PC-3 (cell line): ENCODE data around the gene RAB23.

Experiments
- EZH2phosphoT487 ChIP-seq: fragments of 300-600 bp; sonication (generic); IDR thresholded peaks from 2 replicates; pipeline ENCODE4 v1.6.1; 2018; ENCODE audit warnings: mild to moderate bottlenecking, antibody characterized with exemption, low read length, borderline replicate concordance
- TF ChIP-seq, protein P1 (sequence below): fragments of 300-600 bp; sonication (generic); conservative IDR thresholded peaks from 2 replicates; pipeline ENCODE4 v1.5.1; 2017; ENCODE audit warnings: antibody characterized with exemption, low read depth, mild to moderate bottlenecking, low read length

DNA sequence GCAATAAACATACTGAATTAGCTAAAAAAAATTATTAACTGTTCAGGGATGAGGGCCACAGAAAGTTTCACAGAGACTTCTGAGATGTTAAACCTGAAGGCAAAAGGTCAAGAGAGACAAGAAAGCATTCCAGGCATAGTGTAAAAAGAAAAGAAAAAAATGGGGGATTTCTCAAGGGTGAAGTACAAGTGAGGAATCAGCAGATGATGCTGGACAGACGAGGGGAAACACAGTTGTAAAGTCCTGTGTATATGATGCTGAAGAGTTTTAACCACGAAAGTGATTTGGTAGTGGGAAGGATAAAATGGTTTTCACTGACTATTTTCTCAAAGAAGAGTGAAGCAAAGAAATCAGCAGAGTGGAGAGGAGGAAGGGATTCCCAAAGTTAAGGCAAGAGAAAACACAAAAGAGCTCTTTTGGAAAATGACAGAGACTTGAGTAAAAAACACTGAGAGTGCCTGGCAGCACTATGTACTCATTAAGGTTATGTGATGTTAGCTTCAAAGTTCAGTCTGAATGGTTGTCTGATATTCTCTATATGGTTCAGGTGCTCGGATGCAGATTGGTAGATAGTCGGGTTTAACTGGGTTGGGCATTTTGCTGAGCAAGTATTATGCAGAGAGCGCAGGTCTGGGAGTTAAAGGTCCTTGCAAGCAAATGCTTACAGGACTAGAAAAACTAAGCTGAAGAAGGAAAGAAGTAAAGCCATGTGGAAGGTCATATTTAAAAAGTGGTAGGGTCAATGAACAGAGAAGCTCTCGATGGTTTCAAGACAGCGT, 16.4 kb downstream of the RAB23 start:
- TF ChIP-seq, protein P1, sequence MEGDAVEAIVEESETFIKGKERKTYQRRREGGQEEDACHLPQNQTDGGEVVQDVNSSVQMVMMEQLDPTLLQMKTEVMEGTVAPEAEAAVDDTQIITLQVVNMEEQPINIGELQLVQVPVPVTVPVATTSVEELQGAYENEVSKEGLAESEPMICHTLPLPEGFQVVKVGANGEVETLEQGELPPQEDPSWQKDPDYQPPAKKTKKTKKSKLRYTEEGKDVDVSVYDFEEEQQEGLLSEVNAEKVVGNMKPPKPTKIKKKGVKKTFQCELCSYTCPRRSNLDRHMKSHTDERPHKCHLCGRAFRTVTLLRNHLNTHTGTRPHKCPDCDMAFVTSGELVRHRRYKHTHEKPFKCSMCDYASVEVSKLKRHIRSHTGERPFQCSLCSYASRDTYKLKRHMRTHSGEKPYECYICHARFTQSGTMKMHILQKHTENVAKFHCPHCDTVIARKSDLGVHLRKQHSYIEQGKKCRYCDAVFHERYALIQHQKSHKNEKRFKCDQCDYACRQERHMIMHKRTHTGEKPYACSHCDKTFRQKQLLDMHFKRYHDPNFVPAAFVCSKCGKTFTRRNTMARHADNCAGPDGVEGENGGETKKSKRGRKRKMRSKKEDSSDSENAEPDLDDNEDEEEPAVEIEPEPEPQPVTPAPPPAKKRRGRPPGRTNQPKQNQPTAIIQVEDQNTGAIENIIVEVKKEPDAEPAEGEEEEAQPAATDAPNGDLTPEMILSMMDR = no peak
- TF ChIP-seq EZH2phosphoT487 = no peak
